Measurements from ENCODE around the gene DMD.

Gene DMD

GRCh38 chrX:31114858-31115257, 2096.5 kb downstream of the DMD start:
- no peak for DNase-seq (ENCODE audit: low spot score)

DNA sequence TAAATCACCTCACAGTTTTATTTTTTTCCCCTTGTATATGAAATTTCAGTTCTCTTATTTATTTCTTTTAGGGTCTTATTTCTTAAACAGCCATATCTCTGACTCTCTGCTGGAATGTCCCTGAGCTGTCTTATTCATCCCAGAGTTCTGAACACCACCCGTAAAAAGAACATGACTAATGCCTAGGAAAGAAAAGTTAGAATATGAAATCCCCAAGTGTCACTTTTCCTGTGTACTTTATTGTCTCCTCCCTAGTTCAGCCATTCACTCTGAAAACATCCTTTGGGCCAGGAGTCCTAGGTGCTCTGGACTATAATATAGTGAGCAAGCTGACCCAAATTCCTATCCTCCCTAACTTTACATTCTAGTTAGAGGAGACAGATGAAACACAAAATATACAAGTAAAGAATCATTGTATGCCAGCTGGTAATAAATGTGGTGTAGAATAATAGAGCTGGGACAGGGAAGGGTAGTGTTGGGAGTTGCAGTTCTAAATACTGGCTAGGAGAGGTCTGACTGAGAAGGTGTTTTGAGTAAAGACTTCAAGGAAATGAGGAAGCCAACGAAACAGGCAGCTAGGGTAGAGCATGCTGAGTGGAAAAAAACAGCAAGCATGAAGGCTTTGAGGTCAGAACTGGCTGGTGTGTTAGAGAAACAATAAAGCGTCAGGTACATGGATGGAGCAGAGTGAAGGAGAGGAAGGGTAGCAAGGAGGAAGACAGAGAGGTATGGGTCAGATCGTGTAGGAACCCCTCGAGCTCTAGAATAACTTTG, 2098.9 kb downstream of the DMD start:
- DNase-seq (ENCODE audit: low spot score) = no peak

- DNase-seq (ENCODE audit: low spot score) = no peak
Observed at GRCh38 chrX:31110657-31111056, 2100.7 kb downstream of the DMD start.

- no peak for DNase-seq (ENCODE audit: low spot score)
Observed at GRCh38 chrX:31099536-31100090, 2111.7 kb downstream of the DMD start.

GRCh38 chrX:31098079-31098478, 2113.3 kb downstream of the DMD start:
- no peak for DNase-seq (ENCODE audit: low spot score)

DNA sequence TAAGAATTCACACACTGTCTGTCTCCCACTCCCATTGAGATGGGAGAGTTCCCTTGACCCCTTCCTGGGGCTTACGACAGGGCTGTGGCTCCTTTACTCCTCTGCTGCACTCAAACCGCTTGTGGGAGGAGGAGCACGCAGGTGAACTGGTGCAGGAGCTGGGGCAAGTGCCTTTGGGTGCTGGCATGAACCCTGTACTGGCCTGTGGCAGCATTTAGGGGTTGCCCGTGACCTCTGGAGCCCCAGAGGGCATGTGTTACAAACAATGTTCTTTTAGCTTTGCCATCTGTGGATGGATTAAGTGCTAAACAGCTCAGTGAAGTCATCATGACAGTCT, 2117.7 kb downstream of the DMD start:
- no peak for DNase-seq (ENCODE audit: low spot score)

DNA sequence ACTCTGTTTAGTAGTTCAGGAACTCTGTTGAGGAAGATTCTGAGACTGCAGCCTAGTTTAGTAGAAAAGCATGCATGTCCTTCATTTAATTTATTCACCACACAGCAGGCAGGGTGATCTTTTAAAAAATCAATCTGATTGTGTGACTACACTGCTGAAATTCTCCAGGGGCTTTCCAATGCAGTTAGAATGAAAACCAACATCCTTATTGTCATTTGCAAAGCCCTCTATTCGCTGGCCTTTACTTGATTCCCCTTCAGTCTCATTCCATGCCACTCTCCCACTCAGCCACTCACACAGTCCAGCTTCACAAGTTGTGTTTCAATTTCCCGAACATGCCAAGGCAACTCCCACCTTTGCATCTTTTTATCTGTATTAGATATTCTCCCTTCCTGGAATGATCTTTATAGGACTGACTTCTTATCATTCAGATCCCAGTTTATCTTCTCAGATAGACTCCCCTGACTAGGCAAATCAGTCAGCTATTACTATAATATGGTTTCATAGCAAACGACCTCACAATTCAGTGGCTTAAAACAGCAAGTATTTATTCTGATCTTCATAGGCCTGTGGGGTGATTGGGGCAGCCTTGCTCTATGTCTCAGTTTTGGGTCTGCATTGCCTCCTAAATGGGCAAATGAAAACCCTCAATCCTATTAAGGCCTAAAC, 2118.2 kb downstream of the DMD start:
- DNase-seq (ENCODE audit: low spot score) = no peak

- no peak for DNase-seq (ENCODE audit: low spot score)
Observed at GRCh38 chrX:31092476-31092875, 2118.9 kb downstream of the DMD start.

DNA sequence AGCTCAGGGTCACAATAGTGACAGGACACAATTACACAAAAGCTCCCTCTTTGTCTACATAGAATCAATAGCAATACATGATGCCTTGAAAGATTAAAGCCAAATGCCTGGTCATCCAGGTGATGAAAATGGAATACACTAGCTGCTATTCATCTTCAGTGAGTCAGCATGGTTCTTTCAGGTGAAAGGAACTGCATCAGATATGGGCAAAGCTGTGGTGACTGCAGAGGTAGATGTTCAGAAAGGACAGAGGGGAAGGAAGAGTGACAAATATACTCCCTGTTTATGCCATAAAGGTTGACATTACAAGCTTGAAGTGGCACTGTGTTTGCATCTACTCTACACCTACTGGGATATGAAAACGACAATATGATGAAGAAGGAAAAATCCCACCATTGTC, 2119.5 kb downstream of the DMD start:
- DNase-seq (ENCODE audit: low spot score) = no peak

- no peak for DNase-seq (ENCODE audit: low spot score)
Observed at GRCh38 chrX:31074522-31074921, 2136.8 kb downstream of the DMD start.

- no peak for DNase-seq (ENCODE audit: low spot score)
Observed at GRCh38 chrX:31071725-31072124, 2139.6 kb downstream of the DMD start, which contains the start of gene FTHL17. Gene FTHL17, minus strand, starts transcription at chrX:31072041. Its CDS starts 88 bp downstream, at chrX:31071953.

DNA sequence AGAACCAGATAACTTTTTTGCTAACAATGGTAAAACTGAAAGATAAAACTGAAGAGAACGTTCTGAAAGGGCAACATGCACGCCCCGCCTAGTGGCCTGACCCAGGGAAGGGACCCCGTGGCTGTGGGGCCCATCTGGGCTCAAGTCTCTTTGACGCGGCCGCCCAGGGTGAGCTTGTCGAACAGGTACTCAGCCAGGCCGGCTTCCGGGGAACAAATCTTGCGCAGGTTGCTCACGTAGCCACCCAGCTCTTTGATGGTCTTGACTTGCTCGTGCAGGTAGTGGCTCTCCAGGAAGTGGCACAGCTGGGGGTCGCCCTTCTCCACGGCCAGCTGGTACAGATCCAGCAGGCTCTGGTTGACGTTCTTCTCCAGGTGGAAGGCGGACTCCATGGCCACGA, 2140.1 kb downstream of the DMD start:
- no peak for DNase-seq (ENCODE audit: low spot score)

- DNase-seq (ENCODE audit: low spot score) = no peak
Observed at GRCh38 chrX:31070057-31070468, 2141.3 kb downstream of the DMD start.

Measured in globus pallidus (tissue), 1 donor.